ENCODE measurements around the gene GPR68.
"Not testable (repeated sequence)": the region's sequence is repeated elsewhere in the genome, so short reads cannot be mapped to it uniquely, and the experiment has no call there.

GPR68 gene

GRCh38 chr14:91267965-91268437 is 23.5 kb upstream of the GPR68 start (continued):
- TF ChIP-seq ZNF362 (tag by site-specific recombination; IDR thresholded peaks at IDR 0.05) (no peak), ZNF768 (tag by site-specific recombination; IDR thresholded peaks at IDR 0.05) (no peak), ZNF335 (tag by site-specific recombination; conservative IDR thresholded peaks at IDR 0.05) (no peak)

- POLR2A ChIA-PET, result not testable (repeated sequence)
Measured at GRCh38 chr14:91266276-91266675, 21.8 kb upstream of the GPR68 start.

GRCh38 chr14:91265404-91265803 is 20.9 kb upstream of the GPR68 start:
- H3K4me3 ChIP-seq (ENCODE audit: low read depth, low read length), result no peak overlapping the region
- H3K36me3 ChIP-seq (ENCODE audit: control insufficient read depth in 2 of 2, insufficient read depth in 1 of 2, low read length in 2 of 2), result no peaks in the 10 kb centered on the region
- ChIA-PET POLR2A (no interaction called here), CTCF (interaction anchor here (0.6 to 1.0 kb wide), 2 partner anchors 21 to 1292 kb away, joined by 3 read pairs; no protein-coding TSS in a partner anchor)
- no peak overlapping the region for H3K27ac ChIP-seq (ENCODE audit: extremely low read depth, low read depth, low read length)
- TF ChIP-seq ZFHX2 (tag by site-specific recombination; conservative IDR thresholded peaks at IDR 0.05) (no peak), ZNF501 (tag by site-specific recombination; IDR thresholded peaks at IDR 0.05) (no peak), PATZ1 (tag by site-specific recombination; IDR thresholded peaks at IDR 0.05) (no peak), ZNF600 (tag by site-specific recombination; IDR thresholded peaks at IDR 0.05) (no peak), TCF7L2 (IDR thresholded peaks at IDR 0.05; ENCODE audit: borderline replicate concordance, low read depth, low read length) (no peak), ZNF398 (tag by site-specific recombination; IDR thresholded peaks at IDR 0.05) (no peak), ZNF830 (tag by site-specific recombination; IDR thresholded peaks at IDR 0.05; ENCODE audit: low read depth) (no peak), ZFP37 (tag by site-specific recombination; IDR thresholded peaks at IDR 0.05) (no peak), ZNF121 (tag by site-specific recombination; IDR thresholded peaks at IDR 0.05) (no peak), ZNF341 (tag by site-specific recombination; IDR thresholded peaks at IDR 0.05; ENCODE audit: low read depth) (no peak), ZNF426 (tag by site-specific recombination; IDR thresholded peaks at IDR 0.05) (no peak)
- no peaks in the 10 kb centered on the region for H3K4me1 ChIP-seq (ENCODE audit: control insufficient read depth, insufficient read depth, low read length)
- no peaks in the 10 kb centered on the region for H3K9me3 ChIP-seq (ENCODE audit: control insufficient read depth, insufficient read depth, low read depth, low read length)

More at GRCh38 chr14:91266276-91266675, 21.8 kb upstream of the GPR68 start:
- CTCF ChIA-PET, result interaction anchor here (0.5 kb wide), 1 partner anchor 1387 kb away, joined by 9 read pairs; no protein-coding TSS in a partner anchor
- H3K4me3 ChIP-seq (ENCODE audit: low read depth, low read length); H3K36me3 ChIP-seq (ENCODE audit: control insufficient read depth in 2 of 2, insufficient read depth in 1 of 2, low read length in 2 of 2); H3K27ac ChIP-seq (ENCODE audit: extremely low read depth, low read depth, low read length); H3K4me1 ChIP-seq (ENCODE audit: control insufficient read depth, insufficient read depth, low read length); H3K9me3 ChIP-seq (ENCODE audit: control insufficient read depth, insufficient read depth, low read depth, low read length): not testable (repeated sequence)
